ENCODE measurements around the gene NTSR1.

The NTSR1 gene

GRCh38 chr20:62797671-62798532, 89.3 kb downstream of the NTSR1 start:
- FAIRE-seq, result no peak
- TF ChIP-seq PAX5 (IDR thresholded peaks at IDR 0.05; ENCODE audit: insufficient read depth, low read length, severe bottlenecking) (no peak), SPI1 (IDR thresholded peaks at IDR 0.05; ENCODE audit: low read depth, low read length) (no peak), POLR2A (IDR thresholded peaks at IDR 0.05; ENCODE audit: low read depth, low read length) (no peak), TAF1 (IDR thresholded peaks at IDR 0.05; ENCODE audit: low read depth, low read length) (no peak), POLR2AphosphoS5 (IDR thresholded peaks at IDR 0.05; ENCODE audit: low read depth, low read length) (no peak), POU2F2 (IDR thresholded peaks at IDR 0.05; ENCODE audit: low read depth, low read length) (no peak)

DNA sequence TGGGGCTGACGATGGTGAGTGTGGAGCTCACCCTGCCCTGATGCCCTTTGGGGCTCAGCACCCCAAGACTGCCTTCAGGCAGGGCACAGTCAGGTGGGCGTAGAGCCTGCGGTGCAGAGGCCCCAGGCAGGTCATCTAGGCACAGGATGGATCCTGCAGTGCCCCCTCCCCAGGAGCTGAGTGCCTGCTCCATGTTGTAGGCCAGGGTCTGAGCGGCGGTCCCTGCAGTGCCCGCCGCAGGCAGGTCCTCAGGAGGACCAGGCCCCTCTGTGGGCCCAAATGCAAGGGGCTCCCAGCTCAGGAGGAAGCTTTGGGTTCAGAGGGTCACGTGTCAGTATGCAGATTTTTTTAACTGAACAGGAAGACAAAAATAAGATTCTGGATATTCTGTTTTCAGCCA, 90.4 kb downstream of the NTSR1 start:
- FAIRE-seq (no peak), DNase-seq (ENCODE audit: insufficient read length, low spot score) (no peak)
- no peak for TF ChIP-seq POLR2A (IDR thresholded peaks at IDR 0.05; ENCODE audit: low read depth, low read length)
- TF ChIP-seq POLR2AphosphoS5 (IDR thresholded peaks at IDR 0.05; ENCODE audit: low read depth, low read length), result no peak
- TF ChIP-seq SPI1 (IDR thresholded peaks at IDR 0.05; ENCODE audit: low read depth, low read length), result no peak
- TF ChIP-seq POU2F2 (IDR thresholded peaks at IDR 0.05; ENCODE audit: low read depth, low read length), result no peak
- no peak for TF ChIP-seq TAF1 (IDR thresholded peaks at IDR 0.05; ENCODE audit: low read depth, low read length)
- TF ChIP-seq PAX5 (IDR thresholded peaks at IDR 0.05; ENCODE audit: insufficient read depth, low read length, severe bottlenecking), result no peak

More at GRCh38 chr20:62797671-62798532, 89.3 kb downstream of the NTSR1 start:
- no peak for DNase-seq (ENCODE audit: insufficient read length, low spot score)

DNA sequence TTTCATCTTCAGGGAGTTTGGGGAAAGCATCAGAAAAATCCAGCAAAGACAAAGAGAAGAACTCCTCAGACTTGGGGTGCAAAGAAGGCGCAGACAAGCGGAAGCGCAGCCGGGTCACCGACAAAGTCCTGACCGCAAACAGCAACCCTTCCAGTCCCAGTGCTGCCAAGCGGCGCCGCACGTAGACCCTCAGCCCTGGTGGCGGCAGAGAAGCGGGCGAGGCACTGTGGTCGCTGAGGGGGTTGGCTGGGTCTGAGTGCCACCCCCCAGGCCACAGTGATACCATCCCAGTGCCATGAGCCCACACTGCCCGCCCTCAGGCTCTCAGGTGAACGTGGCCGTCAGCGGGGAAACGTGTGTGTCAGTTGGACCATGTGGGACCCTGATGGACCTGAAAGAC, 90.8 kb downstream of the NTSR1 start:
- FAIRE-seq, result no peak
- TF ChIP-seq PAX5 (IDR thresholded peaks at IDR 0.05; ENCODE audit: insufficient read depth, low read length, severe bottlenecking) (no peak), POLR2AphosphoS5 (IDR thresholded peaks at IDR 0.05; ENCODE audit: low read depth, low read length) (no peak), POU2F2 (IDR thresholded peaks at IDR 0.05; ENCODE audit: low read depth, low read length) (no peak), POLR2A (IDR thresholded peaks at IDR 0.05; ENCODE audit: low read depth, low read length) (no peak), TAF1 (IDR thresholded peaks at IDR 0.05; ENCODE audit: low read depth, low read length) (no peak), SPI1 (IDR thresholded peaks at IDR 0.05; ENCODE audit: low read depth, low read length) (no peak)
- no peak for DNase-seq (ENCODE audit: insufficient read length, low spot score)

GRCh38 chr20:62799873-62800272, 91.2 kb downstream of the NTSR1 start:
- no peak for TF ChIP-seq POLR2A (IDR thresholded peaks at IDR 0.05; ENCODE audit: low read depth, low read length)
- DNase-seq (ENCODE audit: insufficient read length, low spot score) (no peak), FAIRE-seq (no peak)

DNA sequence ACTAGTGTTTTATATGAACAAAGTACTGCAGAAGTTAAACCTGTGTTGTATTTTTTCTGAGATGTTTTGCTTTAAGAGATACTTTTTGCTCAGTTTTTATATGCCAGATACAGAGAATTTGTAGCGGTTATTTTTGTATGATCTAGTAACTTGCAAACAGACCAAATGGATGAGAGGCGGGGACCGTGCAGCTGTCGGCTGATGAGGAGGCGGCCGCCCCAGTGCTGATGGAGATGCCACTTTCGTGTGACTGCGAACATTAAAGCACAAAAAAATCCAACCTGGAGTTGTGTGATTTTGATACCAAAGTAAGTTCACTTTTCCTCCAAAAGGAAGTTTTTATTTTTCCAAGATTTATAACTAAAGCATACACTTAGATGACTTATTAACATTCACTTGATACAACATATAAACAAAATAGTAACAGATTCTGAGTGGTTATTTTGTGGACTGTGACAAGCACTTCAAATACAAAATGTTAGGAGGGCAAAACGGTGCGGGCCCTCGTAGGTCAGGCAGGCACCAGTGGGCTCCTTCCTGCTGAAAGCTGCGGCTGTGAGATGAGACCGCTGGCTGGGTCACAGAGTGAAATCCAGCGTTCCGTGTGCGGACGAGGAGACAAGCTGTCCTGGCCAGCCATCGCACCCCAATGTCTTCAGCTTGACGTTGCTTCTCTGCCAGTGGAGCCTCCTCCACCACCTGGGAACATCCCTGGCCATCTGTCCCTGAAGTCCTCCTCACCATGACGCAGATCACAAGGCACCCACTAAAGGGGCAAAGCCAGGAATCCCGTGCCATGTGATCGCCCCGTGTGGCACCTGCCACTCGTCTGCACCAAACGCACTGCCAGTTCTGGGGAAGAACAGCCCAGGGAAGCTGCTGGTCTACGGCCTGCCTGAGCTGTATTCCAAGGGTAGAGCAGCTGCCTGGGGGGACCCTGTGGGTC, 92.0 kb downstream of the NTSR1 start:
- DNase-seq (ENCODE audit: insufficient read length, low spot score) (no peak), FAIRE-seq (no peak)

GRCh38 chr20:62801284-62802010, 92.8 kb downstream of the NTSR1 start:
- DNase-seq (ENCODE audit: insufficient read length, low spot score) (no peak), FAIRE-seq (no peak)
- TF ChIP-seq SPI1 (IDR thresholded peaks at IDR 0.05; ENCODE audit: low read depth, low read length) (no peak), POLR2AphosphoS5 (IDR thresholded peaks at IDR 0.05; ENCODE audit: low read depth, low read length) (no peak), POU2F2 (IDR thresholded peaks at IDR 0.05; ENCODE audit: low read depth, low read length) (no peak)

More for the DNA sequence above, 92.0 kb downstream of the NTSR1 start:
- TF ChIP-seq SPI1 (IDR thresholded peaks at IDR 0.05; ENCODE audit: low read depth, low read length), result no peak
- TF ChIP-seq POU2F2 (IDR thresholded peaks at IDR 0.05; ENCODE audit: low read depth, low read length), result no peak
- TF ChIP-seq POLR2AphosphoS5 (IDR thresholded peaks at IDR 0.05; ENCODE audit: low read depth, low read length), result no peak
- no peak for TF ChIP-seq TAF1 (IDR thresholded peaks at IDR 0.05; ENCODE audit: low read depth, low read length)
- TF ChIP-seq POLR2A (IDR thresholded peaks at IDR 0.05; ENCODE audit: low read depth, low read length), result no peak
- no peak for TF ChIP-seq PAX5 (IDR thresholded peaks at IDR 0.05; ENCODE audit: insufficient read depth, low read length, severe bottlenecking)

- no peak for DNase-seq (ENCODE audit: insufficient read length, low spot score)
Observed at GRCh38 chr20:62802026-62802712, 93.5 kb downstream of the NTSR1 start.

GRCh38 chr20:62804021-62804626, 95.5 kb downstream of the NTSR1 start:
- no peak for FAIRE-seq
- no peak for TF ChIP-seq TAF1 (IDR thresholded peaks at IDR 0.05; ENCODE audit: low read depth, low read length)
- no peak for TF ChIP-seq SPI1 (IDR thresholded peaks at IDR 0.05; ENCODE audit: low read depth, low read length)
- no peak for TF ChIP-seq PAX5 (IDR thresholded peaks at IDR 0.05; ENCODE audit: insufficient read depth, low read length, severe bottlenecking)
- TF ChIP-seq POLR2AphosphoS5 (IDR thresholded peaks at IDR 0.05; ENCODE audit: low read depth, low read length), result no peak
- TF ChIP-seq POU2F2 (IDR thresholded peaks at IDR 0.05; ENCODE audit: low read depth, low read length), result no peak
- TF ChIP-seq POLR2A (IDR thresholded peaks at IDR 0.05; ENCODE audit: low read depth, low read length), result no peak
- no peak for DNase-seq (ENCODE audit: insufficient read length, low spot score)

More at GRCh38 chr20:62802026-62802712, 93.5 kb downstream of the NTSR1 start:
- FAIRE-seq, result no peak
- TF ChIP-seq POU2F2 (IDR thresholded peaks at IDR 0.05; ENCODE audit: low read depth, low read length), result no peak
- TF ChIP-seq SPI1 (IDR thresholded peaks at IDR 0.05; ENCODE audit: low read depth, low read length), result no peak
- no peak for TF ChIP-seq POLR2A (IDR thresholded peaks at IDR 0.05; ENCODE audit: low read depth, low read length)
- TF ChIP-seq PAX5 (IDR thresholded peaks at IDR 0.05; ENCODE audit: insufficient read depth, low read length, severe bottlenecking), result no peak
- no peak for TF ChIP-seq POLR2AphosphoS5 (IDR thresholded peaks at IDR 0.05; ENCODE audit: low read depth, low read length)
- no peak for TF ChIP-seq TAF1 (IDR thresholded peaks at IDR 0.05; ENCODE audit: low read depth, low read length)

Measured in GM12891 (cell line).